ENCODE data around the gene ELF1.
"Not testable (repeated sequence)": the region's sequence is repeated elsewhere in the genome, so short reads cannot be mapped to it uniquely, and the experiment has no call there.

ELF1 gene

DNA sequence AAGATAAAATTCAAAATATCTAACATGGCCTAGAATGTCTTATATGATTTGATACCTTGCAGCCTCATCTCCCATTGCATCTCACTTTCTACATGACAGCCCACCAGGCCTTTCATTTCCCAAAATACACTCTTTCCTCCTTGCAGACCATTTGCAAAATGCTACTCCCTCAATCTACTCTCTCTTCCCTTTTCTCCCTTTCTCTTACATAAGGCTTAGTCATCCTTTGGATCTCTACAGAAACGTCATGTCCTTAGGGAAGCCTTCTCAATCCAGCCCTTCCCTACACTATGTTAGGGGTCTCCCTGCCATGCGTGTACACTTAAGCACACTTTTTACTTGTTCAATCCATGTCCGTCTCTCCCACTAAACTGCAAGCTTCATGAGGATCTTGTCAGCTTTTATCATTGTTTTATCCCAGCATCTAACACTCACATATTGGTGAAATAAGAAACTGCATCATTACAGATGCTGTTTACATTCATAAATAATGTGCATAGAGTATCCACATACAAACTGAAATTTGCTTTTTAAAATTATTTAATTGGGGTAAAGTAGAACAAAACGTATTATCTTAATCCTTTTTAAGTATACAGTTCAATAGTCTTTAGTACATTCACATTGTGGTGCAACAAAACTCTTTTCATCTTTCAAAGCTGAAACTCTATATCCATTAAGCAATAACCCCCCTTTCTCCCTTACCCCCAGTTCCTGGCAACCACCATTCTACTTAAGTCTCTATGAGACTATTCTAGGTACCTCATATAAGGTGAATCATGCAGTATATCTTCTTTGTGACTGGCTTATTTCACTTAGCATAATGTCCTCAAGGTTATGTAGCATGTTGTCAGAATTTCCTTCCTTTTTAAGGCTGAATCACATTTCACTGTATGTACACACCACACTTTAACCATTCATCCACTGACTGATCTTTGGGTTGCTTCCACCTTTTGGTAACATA lies 30.6 kb upstream of the ELF1 start:
- no peak overlapping the region for H3K4me3 ChIP-seq (ENCODE audit: low read depth, low read length, poor library complexity, severe bottlenecking)
- H3K27me3 ChIP-seq (ENCODE audit: insufficient read depth, low read length), result no peaks in the 10 kb centered on the region
- no peaks in the 10 kb centered on the region for H3F3A ChIP-seq (ENCODE audit: insufficient read depth, low read length)
- H3K36me3 ChIP-seq (ENCODE audit: insufficient read depth, low read length), result peaks cover 9% of the 10 kb centered on the region; the same call in 1 of the 2 replicates
- H3K4me2 ChIP-seq (ENCODE audit: low read length), result no peak overlapping the region
- peaks cover 6% of the 10 kb centered on the region for H3K9me3 ChIP-seq (ENCODE audit: low read length)
- TF ChIP-seq, protein P1, sequence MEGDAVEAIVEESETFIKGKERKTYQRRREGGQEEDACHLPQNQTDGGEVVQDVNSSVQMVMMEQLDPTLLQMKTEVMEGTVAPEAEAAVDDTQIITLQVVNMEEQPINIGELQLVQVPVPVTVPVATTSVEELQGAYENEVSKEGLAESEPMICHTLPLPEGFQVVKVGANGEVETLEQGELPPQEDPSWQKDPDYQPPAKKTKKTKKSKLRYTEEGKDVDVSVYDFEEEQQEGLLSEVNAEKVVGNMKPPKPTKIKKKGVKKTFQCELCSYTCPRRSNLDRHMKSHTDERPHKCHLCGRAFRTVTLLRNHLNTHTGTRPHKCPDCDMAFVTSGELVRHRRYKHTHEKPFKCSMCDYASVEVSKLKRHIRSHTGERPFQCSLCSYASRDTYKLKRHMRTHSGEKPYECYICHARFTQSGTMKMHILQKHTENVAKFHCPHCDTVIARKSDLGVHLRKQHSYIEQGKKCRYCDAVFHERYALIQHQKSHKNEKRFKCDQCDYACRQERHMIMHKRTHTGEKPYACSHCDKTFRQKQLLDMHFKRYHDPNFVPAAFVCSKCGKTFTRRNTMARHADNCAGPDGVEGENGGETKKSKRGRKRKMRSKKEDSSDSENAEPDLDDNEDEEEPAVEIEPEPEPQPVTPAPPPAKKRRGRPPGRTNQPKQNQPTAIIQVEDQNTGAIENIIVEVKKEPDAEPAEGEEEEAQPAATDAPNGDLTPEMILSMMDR (IDR thresholded peaks at IDR 0.05; ENCODE audit: low read length), result no peak
- no peak for TF ChIP-seq EZH2 (IDR thresholded peaks at IDR 0.05; ENCODE audit: borderline replicate concordance, low read length)
- no peaks in the 10 kb centered on the region for H4K20me1 ChIP-seq (ENCODE audit: insufficient read depth, low read length)
- peaks cover 36% of the 10 kb centered on the region for H3K4me1 ChIP-seq (ENCODE audit: insufficient read depth, low read length, severe bottlenecking)
- no peak overlapping the region for H3K9ac ChIP-seq (ENCODE audit: low read length)
- peaks cover 19% of the 10 kb centered on the region for H3K79me2 ChIP-seq (ENCODE audit: insufficient read depth, low read length)
- no peak overlapping the region for H2AFZ ChIP-seq (ENCODE audit: low read length)
- no peaks in the 10 kb centered on the region for H3K9me2 ChIP-seq (ENCODE audit: low read depth, low read length)
- no peak overlapping the region for H3K27ac ChIP-seq (ENCODE audit: low read depth, low read length, poor library complexity, severe bottlenecking)

DNA sequence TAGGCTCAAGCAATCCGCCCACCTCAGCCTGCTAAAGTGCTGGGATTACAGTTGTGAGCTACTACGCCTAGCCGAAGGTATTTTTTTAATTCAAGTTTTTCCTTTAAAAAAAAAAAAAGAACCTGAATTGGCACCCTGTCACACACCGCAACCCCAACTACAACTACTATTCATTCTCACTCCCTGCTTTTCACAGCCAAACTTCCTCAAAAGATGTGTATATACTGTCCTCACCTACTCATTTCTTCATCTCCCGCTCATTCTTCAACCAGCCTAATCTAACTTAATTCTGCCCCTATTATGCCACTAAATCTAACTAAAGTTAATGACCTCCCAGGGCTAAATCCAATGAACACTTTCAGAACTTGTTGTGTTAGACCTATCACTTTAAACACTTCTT lies 29.5 kb upstream of the ELF1 start:
- Histone ChIP-seq H3K4me1 (ENCODE audit: insufficient read depth, low read length, severe bottlenecking) (peaks cover 24% of the 10 kb centered on the region), H3K79me2 (ENCODE audit: insufficient read depth, low read length) (peaks cover 17% of the 10 kb centered on the region), H3K27ac (ENCODE audit: low read depth, low read length, poor library complexity, severe bottlenecking) (no peak overlapping the region), H3K4me3 (ENCODE audit: low read depth, low read length, poor library complexity, severe bottlenecking) (no peak overlapping the region), H2AFZ (ENCODE audit: low read length) (no peak overlapping the region), H4K20me1 (ENCODE audit: insufficient read depth, low read length) (no peaks in the 10 kb centered on the region), H3K9me2 (ENCODE audit: low read depth, low read length) (no peaks in the 10 kb centered on the region), H3K4me2 (ENCODE audit: low read length) (no peak overlapping the region), H3K36me3 (ENCODE audit: insufficient read depth, low read length) (peaks cover 9% of the 10 kb centered on the region; the same call in 1 of the 2 replicates), H3F3A (ENCODE audit: insufficient read depth, low read length) (no peaks in the 10 kb centered on the region), H3K9me3 (ENCODE audit: low read length) (peaks cover 6% of the 10 kb centered on the region), H3K9ac (ENCODE audit: low read length) (no peak overlapping the region), H3K27me3 (ENCODE audit: insufficient read depth, low read length) (no peaks in the 10 kb centered on the region)
- TF ChIP-seq, protein P1 (IDR thresholded peaks at IDR 0.05; ENCODE audit: low read length), result no peak
- no peak for TF ChIP-seq EZH2 (IDR thresholded peaks at IDR 0.05; ENCODE audit: borderline replicate concordance, low read length)

DNA sequence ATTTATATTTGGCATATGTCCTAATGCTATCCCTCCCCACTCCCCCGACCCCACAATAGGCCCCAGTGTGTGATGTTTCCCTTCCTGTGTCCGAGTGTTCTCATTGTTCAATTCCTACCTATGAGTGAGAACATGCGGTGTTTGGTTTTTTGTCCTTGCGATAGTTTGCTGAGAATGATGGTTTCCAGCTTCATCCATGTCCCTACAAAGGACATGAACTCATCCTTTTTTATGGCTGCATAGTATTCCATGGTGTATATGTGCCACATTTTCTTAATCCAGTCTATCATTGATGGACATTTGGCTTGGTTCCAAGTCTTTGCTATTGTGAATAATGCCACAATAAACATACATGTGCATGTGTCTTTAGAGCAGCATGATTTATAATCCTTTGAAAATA lies 23.3 kb upstream of the ELF1 start:
- not testable (repeated sequence) for H3K79me2 ChIP-seq (ENCODE audit: insufficient read depth, low read length); H2AFZ ChIP-seq (ENCODE audit: low read length)

More for the DNA sequence above, 23.3 kb upstream of the ELF1 start:
- H3F3A ChIP-seq (ENCODE audit: insufficient read depth, low read length); H3K4me2 ChIP-seq (ENCODE audit: low read length); H3K4me3 ChIP-seq (ENCODE audit: low read depth, low read length, poor library complexity, severe bottlenecking); H3K9ac ChIP-seq (ENCODE audit: low read length); H3K36me3 ChIP-seq (ENCODE audit: insufficient read depth, low read length); H3K27ac ChIP-seq (ENCODE audit: low read depth, low read length, poor library complexity, severe bottlenecking); H3K27me3 ChIP-seq (ENCODE audit: insufficient read depth, low read length); H3K9me2 ChIP-seq (ENCODE audit: low read depth, low read length); H4K20me1 ChIP-seq (ENCODE audit: insufficient read depth, low read length); H3K9me3 ChIP-seq (ENCODE audit: low read length): not testable (repeated sequence)
- peaks cover 14% of the 10 kb centered on the region for H3K4me1 ChIP-seq (ENCODE audit: insufficient read depth, low read length, severe bottlenecking)

All from OCI-LY1 (cell line).